HG03280 (cell line): ENCODE results near the gene TOM1L2.

Source experiments
- ATAC-seq: cut with Tn5 transposase; IDR thresholded peaks from one replicate; pipeline ENCODE4 v1.9.1; 2021; ENCODE audit warnings: mild to moderate bottlenecking, moderate library complexity; ENCODE audit not compliant: unreplicated experiment

TOM1L2 gene

DNA sequence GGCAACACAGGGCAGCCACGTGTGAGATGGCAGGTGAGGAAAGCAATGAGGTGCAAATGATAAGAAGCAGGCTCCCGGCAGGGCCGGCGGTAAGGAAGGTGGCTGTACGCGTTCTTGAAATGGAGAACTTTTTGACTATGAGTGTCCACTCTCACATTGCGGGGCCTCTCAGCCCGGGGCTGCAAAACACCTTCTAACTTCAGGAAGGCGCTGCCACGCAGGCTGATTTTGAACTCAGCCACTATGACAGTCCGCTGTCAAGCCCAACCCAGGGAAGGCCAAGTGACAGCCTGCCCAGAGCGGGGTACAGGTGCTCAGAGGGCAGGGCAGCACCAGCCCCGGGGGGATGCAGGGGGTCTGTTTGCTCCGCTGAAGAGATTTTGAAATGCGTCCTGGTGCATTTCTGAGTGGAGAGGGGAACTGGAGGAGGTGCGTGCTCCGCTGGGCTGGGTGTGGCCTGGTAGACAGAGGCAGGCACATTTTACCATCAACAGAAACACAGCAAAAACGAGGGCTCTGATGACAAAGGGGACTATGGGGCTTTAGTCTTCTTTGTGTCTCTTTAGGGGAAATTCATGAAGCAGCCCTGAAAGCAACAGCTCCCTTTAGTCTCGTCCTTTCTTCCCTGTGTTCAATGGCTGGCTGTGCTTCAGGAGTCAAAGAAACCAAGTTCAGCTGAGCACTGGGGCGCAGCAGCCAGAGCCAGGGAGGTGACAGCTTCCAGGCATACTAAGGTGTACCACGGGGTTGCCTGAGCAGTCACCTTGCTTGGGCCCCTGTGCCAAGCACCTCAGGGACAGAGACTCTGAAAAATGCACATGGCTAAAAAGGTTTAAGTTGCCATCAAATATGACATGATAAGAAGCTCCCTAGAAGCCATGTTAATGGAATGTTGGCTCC, 120.8 kb downstream of the TOM1L2 start:
- ATAC-seq: no peak

DNA sequence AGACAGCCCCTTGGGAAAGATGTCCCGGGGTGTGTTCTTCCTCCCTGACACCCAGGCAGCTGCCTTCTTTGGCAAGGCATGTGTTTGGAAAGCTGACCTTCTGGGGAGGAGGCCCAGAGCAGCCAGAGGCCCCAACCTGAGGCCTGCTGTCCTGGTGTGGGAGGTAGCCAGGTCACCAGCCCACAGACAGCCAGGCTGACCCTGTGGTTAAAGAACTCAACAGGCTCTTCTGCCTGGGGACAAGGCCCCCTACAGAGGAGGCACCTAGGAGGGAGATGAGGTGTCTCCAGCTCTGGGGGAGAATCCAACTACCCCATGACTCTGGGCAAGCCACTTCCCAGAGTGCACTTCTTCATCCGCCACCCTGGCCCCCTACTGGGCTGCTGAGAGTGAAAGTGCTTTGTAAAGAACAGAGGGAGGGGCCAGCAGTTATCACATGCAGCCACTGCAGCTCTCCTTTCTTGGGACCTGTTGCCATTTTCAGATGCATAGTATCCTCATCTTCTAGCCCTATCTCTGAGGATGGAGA, 122.3 kb downstream of the TOM1L2 start:
- no peak for ATAC-seq

DNA sequence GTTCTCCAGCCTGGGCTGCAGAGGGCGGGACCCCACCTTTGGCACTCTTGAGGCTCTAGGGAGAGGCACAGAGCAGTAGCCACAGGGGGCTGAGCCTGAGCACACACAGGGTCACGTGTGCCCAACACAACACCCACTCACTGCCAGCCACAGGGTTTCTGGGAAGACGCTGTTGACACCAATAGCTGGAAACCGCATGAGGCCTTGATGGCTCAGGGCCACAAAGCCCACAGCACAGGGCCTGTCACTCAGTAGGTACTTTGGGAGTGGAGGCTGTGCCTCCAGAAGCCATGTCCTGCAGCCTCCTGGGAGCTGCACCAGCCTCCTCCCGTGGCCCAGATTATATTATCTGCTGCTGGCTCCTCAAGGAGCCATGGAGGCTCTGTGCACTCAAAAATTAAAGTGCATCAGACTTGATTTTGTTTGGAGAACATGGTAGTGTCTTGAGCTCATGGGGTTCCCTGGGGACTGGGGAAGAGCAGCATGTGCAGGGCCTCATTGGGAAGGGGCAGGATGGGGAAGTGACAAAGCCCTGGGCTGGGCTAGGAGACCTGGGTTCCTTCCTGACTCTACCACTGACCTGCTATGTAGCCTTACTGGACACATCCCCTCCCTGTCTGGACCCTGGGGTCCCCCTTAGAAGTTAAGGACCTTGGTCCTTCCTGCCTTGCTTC, 122.9 kb downstream of the TOM1L2 start:
- ATAC-seq: no peak

DNA sequence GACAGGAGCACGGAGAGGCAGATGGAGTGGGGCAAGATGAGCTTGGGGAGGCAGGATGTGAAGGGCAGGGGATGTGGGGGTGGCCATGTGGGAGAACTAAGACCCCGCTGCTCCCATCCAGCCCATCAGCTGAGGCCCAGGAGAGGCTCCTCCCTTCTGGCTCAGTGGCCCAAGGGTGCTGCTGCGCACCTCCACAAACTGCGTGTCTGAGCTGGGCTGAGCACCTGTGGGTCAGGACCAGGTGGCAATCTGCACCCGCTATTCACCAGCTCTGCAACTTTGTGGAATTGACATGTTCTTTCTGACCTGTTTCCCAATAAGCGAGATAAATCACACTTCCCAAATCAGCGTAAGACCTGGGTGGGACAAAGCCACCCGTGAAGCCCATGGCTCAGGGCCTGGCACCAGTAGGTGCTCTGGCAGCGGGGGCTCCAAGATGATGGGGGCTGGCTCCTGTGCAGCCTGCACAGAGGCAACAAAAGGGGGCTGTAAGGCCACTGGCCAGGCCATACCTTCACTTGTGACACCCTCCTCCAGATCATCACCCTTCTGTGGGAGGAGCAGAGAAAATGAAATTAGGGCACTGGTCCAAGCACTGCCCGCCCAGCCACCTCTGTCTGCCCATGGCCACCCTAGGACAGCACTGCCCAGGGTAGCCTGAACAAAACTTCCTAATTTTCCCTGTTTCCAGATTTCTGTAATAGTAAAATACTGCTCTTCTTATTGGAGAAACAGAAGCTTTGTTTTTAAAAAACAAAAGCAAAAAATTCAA, 123.7 kb downstream of the TOM1L2 start:
- no peak for ATAC-seq

DNA sequence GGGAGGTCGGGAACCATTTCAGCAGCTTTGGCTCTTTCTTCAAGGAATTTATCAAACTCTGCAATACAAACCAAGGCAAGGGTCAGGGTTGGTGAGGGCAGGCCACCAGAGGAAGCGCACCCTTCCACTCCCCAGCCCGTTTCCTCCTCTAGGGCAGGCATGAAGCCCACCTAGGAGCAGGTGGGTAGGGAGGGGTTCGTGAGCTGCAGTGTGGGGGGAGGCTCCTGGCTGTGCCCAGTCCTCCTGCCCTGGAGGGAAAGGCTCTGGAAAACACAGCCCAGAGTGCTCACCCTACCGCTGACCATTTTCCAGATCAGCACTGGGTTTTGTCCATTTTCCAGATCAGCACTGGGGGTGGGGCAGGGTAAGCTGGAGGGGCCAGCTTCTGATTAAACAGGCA, 124.5 kb downstream of the TOM1L2 start:
- ATAC-seq: no peak

DNA sequence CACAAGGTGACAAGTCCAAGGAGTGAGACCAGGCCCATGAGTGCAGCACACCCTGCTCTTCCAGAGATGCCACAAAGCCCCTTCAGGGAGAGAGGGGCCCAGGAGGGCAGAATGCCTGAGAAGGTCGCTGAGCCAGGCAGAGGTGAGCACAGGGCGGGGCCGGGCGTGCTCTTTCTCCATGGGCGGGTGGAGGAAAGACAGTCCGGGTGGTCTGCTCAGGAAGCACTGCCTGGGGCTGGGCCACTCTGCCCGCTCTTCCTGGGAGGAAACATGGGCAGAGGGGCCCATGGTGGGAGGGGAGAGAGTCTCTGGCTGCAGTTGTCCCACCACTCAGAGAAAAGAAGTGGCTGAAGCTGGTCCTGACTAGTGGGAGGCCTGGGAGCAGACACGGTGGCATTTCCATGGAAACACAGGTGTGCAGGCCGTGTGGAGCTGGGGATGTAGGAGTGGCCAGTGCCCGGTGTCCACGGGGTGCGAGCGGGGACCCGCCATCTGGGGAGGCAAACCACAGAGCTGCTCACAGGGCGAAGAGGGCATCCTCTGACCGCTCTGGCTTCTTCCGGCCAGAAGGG, 125.0 kb downstream of the TOM1L2 start:
- no peak for ATAC-seq

DNA sequence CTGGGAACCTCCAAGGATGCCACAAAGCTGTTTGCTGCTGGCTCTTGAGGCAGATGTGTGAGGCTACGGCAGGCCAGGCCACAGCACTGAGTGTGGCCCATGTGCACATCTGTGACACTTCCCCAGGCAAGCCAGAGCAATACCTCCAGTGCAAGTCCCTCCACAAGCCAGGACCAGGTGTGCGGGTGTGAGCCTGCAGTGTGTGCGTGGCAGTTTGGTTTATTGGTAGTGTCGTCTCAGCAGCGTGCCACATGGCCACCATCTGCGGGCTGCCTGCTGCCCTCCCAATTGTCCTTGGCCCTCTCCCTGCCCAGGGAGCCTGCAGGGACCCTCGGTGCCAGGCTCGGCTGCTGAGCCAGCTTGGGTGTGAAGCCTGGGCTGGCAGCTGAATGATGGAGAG, 125.6 kb downstream of the TOM1L2 start:
- no peak for ATAC-seq

DNA sequence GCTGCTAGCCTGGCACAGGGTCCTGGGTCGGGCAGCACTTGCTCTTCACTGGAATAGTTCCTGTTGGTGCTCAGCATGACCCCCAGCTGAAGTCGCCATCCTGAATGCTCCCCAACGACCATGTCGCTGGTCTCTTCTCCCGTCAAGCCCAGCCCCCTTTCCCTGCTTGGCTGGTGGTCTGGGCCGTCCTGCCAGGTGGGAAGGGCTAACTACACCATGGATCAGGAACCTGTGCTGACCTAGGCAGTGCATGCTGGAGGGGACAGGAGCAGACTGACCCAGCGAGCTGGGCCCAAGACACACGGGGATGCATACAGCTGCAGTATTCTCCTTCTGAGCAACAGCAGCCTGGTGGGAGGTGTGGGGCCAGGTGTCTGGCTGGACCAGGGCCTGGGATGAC, 126.2 kb downstream of the TOM1L2 start:
- no peak for ATAC-seq

DNA sequence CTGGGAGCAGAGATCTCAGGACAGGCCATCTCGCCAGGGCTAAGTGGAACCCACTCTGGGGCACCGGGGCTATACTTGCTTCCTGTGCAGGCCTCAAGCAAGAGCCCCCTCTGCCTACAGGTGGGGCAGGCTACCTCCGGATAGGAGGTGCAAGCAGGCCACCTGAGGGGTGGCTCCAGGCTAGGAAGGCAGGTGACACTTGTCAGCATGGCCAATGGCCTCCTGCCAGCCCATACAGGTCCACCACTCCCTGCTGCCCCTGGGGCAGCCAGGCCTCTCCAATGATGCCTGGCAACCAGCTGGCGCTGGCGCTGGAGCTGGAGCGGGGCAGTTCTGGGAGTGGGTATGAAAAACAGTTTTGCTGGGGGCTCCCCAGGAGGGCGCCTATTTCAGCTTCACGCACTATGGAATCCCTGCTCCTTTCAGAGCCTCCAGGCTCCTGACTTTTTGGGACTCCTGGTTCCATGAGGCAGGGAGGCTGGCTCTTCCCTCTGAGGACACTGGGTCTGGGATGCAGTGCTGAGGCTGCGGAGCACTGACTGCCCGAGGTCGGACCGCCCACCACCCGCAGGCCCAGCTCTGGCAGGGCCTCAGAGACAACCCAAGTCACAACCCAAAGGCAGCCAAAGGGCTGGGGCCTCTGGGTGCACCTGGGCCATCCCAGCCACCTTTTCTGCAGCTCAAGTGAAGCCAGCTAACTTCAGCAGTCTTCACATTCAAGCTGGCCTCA, 127.0 kb downstream of the TOM1L2 start:
- ATAC-seq: no peak

DNA sequence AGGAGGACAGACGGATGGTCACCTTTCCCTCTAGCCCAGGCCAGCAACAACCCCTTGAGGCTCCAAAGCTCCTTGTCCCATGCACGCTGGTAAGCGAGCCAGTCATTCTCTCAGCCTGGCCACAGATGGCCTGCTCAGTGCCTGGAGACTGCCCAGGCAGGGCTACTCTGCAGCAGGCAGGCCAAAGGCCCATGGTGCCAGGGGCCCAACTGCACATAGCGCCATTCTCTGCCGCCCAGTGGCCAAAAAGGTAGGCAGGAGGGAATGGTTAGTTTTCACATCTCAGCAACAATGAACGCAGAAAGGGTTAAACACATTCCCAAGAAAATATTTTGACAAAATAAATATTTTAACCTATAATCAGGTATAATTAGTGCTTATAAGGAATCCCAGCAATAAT, 127.7 kb downstream of the TOM1L2 start:
- no peak for ATAC-seq

DNA sequence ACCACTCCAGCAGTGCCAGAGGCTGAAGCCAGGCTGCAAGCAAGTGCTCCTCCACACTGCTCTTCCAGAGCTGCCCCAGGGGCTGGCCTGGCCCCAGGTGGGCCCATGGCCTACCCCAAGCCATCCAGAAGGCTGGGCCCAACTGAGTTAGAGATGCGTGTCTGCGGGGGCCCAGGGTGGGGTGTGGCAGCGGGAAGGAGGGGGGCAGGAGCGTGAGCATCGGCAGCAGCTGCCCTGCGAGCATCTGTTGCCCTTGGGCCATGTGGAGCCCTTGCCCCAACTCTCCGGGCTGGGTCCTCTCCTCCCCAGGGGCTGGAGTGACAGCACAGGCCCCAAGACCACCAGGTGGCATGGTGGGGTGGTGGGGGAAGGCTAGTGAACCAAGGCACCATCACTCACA, 128.1 kb downstream of the TOM1L2 start:
- no peak for ATAC-seq

DNA sequence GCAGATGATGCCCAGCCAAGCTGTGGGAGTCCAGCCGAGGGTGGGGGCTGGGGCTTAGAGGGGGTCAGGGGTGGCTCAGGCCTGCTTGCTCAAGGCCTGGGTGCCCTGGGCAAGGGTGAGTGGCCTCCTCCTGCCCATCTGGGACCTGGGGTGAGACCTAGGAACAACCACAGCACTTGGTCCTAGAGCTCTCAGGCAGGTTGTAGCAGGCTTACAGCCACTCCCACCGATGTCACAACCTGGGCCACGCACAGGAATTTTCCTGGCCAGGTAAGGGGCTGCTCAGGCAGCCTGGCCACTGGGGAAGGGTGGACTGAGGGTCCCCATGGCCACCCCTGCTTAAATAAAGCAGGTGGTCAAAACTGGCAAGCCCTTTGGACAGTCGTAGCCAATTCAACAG, 129.1 kb downstream of the TOM1L2 start:
- no peak for ATAC-seq

DNA sequence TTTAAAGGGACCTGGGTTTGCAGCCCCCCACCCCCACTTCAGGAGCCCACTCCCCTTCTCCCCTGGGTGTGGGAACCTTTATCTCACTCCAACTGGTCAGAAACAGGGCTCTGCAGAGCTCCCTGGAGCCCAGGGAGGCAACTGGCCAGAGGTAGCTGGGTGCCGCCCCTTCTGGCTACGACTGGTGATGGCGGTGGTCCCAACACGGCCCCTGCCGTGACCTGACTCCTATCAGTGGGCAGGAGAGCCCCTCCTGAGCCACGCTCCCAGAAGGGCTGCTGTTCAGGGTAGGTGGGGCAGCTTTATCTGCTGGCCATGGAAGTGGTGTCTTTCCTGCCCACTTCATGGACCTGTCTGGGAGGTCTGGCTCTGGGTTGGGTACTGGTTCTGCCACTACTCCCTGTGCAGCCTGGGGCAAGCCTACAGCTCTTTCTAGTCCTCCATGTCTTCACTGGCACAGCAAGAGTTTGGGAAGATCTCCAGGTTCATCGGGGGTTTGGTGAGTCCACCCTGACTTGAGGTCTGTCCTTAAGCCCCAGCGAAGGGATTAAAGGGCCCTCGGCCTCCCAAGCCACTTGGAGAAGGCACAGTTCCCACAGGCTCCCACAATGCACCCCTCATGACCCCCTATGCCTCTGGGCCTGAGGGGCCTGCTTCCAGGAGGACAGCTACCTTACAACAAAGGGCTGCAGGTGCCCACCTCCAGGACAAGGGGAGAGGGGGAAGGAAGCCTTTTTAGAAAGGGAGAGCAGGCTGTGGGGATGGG, 129.9 kb downstream of the TOM1L2 start:
- no peak for ATAC-seq

DNA sequence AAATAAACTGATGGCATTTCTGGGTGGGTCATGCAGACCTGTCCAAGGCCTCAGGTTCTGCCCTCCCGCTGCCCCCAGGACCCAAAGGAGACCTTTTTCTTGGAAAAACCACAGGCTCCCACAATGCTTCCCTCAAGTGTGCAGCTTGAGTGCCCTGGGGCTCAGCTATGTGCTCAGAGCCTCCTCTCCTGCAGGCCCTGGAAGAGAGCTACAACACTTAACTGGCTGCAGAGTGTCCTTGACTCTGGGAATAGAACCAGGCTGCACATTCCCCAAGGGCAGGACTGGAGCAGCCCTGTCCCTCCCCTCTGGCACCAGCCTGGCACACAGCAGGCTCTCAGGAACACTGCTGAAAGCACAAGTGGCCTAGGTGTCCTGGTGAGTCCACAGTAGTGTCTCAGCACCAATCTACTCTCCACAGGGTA, 130.6 kb downstream of the TOM1L2 start:
- no peak for ATAC-seq

DNA sequence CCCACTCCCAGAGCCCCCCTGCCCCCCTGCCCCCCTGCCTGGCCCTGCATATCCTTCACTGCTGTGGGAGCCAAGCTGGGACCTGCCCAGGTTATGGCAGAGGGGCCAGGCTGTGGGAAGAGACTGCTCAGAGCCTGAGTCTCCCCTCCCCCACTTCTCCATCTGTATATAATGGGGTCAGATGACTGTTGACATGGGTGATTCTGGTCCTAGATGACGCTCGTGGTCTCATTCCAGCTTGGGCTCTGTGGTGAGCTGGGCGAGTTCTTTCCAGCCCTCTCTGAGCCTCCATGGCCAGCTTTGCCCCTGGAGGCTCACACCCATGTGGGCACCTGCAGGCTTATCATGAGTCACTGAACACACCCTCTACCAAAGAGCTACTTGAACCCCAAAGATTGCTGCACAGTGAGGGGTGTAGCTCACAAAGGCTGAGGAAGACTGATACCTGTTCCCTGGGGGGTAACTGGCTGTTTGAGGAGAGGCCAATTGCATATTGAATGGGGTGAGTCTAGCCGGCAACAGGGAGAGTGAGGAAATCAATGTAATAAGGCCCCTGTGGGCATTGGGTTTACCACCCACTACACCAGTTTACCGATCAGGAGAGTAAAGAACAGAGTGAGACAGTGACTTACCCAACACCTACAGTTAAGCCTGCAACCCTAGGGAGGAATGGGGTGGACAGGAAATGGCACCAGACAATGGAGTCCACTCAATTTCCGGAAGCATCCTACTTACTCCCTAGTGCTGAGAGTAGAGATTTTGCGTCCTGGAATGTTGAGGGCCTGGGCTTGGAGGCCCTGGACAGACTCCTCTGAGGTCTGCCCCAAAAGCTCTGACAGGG, 131.2 kb downstream of the TOM1L2 start:
- no peak for ATAC-seq

DNA sequence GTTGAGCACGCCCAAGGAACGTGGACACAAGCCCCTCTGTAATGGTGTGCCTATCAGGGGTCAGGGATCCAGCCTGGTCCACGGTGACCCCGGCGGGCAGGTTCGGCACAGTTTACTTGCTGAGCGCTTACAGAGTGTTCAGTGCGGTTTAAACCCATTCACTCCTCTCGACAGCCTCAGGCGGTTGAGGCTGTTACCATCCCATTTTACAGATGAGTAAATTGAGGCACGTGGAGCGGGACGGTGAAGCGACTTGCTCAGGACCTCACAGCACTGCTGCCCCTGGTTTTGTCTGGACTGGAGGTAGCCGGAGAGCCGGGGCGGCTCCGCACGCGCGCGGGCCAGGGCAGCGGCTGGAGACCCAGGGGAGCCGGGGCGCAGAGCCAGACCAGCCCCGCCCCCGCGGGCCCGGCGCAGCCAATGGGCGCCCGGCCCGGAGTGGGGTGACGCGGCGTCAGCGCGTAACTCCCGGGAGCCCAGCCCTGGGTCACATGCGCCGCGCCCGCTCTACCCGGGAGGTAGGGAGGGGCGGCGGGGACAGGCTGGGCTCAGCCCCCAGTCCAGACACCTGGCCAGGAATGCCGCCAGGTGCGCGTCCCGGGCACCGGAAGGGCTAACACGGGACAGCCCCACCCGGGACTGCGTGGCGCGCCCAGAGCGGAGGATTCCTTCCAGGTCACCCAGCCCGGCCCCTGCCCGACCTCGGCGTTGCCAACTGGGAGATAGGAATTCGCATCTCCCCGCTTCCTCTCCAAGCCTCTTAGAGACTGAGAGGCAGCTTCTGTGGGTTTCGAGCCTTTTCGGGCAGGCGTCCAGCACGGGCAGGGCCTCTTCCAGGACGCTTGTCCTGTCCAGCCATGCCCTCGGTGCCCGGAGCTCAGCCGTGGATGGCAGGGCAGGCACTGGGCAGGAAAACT, 132.2 kb downstream of the TOM1L2 start:
- ATAC-seq: peak; percentile 55
